GM19238 (cell line): ENCODE measurements around the gene NEUROD2.

ENCODE experiments used
- DNase-seq: peaks from one replicate; pipeline ENCODE4 v3.0.0; 2011; ENCODE audit warnings: low spot score; ENCODE audit not compliant: insufficient read length

The NEUROD2 gene

GRCh38 chr17:39607851-39608130 lies at the start of gene NEUROD2:
NEUROD2 (minus strand) TSS chr17:39607920; CDS start chr17:39606599, 1,321 bp downstream.
- DNase-seq, result no peak

DNA sequence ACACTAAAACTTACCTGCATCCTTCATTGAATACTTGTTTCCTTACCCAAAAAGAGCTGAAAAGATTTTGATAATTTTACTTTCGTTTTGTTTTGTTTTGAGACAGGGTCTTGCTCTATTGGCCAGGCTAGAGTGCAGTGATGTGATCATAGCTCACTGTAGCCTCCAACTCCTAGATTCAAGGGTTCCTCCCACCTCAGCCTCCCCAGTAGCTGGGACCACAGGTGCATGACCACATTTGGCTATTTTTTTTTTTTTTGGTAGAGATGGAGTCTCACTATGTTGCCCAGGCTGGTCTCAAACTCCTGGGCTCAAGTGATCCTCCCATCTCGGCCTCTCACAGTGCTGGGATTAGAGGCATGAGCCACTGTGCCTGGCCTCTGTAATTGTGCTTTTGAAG lies 47.4 kb upstream of the NEUROD2 start:
- no peak for DNase-seq

DNA sequence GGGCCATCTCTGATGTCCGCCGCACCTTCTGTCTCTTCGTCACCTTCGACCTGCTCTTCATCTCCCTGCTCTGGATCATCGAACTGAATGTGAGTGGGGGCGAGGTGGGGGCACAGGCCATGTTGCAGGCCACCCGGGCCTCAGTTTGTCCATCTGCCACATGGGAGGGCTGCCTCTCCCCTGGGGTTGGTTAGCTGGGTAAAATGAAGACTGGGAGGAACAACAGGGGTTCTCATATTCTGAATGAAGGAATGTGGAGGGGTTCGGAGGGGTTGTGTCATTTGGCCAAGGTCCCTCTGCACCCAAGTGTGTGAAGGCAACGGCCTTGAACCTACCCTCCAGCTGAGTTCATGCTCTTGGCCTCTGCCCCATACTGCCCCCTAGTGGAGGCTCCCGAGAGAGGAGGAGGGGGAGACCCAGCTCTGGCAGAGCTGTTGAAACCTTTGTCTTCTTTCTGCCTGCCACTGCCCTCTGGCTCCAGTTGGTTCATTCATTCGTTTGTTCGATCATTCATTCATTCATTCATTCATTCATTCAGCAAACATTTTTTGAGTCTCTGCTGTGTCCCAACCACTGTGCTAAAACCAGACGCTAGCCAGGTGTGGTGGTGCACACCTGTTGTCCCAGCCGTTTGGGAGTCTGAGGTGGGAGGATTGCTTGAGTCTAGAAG lies 46.1 kb upstream of the NEUROD2 start:
- DNase-seq, result peak; percentile 89

- DNase-seq, result no peak
These were observed 45.6 kb upstream of the NEUROD2 start for GRCh38 chr17:39653316-39653661.

DNA sequence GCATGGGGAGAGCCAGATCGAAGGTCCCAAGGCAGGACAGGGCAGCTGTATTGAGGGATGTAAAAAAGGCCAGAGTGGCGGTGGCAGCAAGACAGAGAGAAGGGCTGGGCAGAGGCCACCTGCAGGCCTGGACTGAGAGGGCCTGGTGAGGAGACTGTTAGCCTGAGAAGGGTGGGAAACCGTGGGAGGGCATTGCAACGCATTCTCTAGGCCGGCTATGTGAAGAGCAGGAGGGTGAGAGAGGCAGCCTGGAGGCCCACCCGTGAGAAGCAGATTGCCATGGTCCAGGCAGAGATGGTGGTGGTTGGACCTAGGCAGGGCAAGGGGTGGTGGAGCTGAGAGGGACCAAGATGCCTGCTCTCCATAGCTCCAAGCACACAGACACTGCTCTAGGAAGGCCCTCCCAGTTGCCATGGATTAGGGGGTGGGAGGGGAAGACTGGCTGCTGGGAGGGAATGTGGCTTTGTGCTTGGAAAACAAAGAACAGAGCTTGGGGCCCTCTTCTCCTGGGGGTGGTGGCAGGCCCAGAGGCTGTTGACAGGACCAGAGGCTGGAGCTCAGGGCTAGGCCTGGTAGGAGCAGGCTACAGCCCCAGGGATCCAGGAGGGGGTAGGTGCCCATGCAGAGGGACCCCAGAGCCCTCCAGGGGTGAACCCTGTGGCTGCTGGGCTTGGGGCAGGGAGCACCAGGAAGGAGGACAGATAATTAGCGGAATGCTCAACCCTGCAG lies 45.0 kb upstream of the NEUROD2 start:
- no peak for DNase-seq

DNA sequence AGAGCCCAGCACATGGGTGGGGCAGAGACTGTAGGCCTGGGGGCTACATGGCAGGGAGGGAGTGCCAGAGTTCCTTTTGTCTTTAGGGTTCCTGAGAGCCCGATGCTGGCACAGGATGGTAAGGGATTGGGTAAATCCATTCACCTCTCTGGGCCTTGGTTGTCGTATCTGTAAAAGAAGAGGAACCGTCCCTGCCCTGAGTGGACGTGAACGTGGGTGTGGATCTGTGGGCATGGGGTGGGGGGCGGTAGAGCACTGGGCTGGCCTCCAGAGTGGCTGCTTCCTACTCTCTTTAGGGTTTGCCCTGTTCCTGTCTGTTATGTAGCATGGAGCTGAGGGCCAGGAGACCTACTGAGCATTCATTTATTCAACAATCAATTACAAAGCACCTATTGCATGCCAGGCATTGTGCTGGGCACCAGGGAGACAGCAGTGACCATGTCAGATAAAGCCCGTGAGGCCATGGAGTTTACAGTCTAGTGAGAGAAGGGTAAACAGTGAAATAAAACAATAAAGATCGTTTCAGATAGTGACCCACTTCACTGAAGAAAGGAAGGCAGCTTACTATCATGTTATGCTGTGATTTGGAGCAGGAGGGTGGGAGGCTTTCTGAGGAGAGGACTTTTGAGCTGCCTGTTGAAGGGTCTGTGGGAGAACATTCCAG lies 44.3 kb upstream of the NEUROD2 start:
- DNase-seq, result no peak

DNA sequence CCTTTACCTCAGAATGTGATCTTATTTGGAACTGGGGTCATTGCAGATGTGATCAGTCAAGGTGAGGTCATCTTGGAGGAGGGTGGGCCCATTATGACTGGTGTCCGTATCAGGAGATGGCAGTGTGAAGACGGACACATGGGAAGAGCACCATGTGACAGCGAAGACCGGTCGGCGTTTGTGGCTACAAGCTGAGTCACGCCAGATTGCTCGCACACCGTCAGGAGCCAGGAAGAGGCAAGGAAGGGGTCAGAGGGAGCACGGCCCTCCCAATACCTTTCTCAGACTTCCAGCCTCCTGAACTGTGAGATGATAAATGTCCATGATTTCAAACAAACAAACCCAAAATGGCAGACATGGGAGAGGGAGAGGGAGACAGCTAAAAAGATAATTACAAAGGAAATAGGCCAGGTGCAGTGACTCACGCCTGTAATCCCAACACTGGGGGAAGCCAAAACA lies 42.4 kb upstream of the NEUROD2 start:
- DNase-seq, result no peak

DNA sequence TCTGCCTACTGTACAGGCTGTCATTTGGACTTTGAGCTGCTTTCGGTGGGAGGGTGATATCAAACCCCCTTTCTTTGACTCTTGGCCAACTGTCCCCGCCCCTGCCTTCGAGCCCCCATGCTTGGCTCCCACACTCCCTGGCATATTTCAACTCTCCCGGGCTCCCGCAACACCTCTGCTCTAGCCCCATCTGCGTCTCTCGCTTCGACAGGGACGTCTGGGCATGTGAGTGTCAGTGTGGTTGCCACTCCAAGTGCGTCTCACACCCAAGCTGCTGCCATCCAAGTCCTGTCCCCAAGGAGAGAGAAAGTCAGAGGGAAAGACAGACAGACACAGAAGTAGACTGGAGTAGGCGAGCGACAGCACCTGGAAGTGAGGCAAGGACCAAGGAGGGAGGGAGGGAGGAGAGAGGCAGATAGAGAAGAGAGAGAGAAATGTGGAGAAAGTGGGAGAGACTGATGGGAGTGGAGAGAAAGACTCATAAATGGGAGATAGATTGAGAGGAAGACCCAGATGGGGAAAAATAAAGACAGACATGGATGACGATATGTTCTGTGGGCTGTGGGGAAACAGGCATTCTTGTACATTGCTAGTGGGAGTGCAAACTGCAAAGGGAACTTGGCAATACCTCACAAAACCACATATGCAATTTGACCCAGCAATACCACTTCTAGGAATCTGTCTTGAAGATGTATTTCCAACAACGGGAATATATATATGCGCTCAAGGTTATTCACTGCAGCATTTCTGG lies 41.1 kb upstream of the NEUROD2 start:
- DNase-seq, result no peak

DNA sequence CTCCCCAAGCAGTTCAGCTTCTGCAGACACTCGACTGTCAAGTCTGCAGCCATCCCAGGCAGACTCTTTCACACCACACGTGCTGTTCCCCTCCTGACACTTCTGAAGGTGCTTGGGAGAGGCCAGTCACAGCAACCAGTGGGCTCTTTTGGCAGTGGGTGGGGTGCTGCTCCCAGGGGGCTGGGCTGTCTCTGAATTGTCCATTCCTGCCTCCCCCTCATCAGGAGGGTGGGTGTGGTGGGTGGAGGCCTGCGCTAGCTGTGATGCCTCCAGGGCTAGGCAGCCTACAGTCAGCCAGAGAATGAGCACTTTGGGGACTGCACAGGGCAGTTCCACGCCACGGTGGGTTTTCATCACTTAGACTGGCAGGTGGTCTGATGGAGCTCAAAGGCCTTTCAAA lies 39.5 kb upstream of the NEUROD2 start:
- no peak for DNase-seq

DNA sequence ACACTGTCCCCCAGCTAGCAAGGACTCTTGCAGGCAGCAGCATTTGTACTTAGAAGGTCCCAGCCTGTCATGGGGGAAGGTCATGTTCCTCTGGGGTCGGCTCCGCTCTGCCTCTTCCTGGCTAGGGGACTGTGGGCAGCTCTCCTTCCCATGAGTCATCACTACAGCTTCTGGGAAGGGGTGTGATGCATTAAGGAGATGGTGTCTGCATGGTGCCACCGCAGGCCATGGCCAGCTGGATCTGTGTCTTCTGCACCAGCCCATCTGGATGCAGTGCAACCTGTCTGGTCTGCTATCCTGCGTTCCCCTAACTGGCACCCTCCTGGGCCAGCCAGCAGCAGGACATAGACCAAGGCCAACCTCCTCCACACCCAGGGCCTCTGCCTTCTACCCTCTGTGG lies 35.6 kb upstream of the NEUROD2 start:
- no peak for DNase-seq

DNA sequence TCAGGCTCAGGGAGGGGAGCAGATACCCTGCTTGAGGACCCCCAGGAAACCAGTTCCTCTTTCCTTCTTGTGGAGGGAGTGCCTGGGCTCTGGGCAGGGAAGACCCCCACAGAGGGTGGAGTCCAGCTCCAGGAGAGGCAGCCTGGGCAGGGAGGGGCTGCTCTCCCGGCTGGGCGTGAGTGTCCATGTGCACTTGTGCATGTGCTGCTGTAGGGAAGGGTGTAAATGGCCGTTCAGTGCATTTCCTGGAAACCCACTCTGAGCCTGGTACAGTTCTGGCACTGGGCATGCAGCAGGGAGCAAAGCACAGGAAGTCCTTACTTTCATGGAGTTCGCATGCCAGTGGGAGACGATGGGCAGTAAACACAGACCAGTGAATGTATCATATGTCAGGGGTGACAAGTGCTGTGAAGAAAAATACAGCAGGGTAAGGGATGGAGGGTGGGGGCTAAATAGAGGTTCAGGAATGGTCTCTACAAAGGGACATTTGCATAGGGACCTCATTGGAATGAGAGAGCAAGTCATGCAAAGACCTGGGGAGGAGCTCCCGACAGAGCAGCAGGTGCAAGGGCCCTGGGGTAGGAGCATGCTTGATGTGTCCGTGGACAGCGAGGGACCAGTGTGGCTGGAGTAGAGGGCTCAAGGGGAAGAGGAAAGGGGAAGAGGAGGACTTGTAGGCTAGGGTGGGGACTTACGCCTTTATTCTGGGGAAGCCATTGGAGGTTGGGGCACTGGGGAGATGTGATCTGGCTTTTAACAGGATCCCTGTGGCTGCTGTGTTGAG lies 34.8 kb upstream of the NEUROD2 start:
- DNase-seq, result no peak

- no peak for DNase-seq
These were observed 34.2 kb upstream of the NEUROD2 start for GRCh38 chr17:39641883-39642282.

DNA sequence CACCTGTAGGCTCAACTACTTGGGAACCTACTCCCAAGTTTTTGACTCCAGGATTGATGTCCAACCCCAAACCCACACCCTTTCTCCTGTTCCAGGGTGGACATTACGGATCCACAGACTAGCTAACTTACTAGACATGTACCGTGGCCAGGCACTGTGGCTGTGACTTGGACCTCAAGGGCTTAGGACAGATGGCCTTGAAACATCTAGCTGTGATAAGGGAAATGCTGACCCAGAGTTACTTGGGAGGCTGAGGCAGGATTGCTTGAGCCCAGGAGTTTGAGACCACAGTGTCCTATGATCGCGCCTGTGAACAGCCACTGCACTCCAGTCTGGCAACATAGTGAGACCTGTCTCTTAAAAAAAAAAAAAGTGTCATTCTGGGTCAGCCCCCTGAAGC lies 33.4 kb upstream of the NEUROD2 start:
- no peak for DNase-seq

DNA sequence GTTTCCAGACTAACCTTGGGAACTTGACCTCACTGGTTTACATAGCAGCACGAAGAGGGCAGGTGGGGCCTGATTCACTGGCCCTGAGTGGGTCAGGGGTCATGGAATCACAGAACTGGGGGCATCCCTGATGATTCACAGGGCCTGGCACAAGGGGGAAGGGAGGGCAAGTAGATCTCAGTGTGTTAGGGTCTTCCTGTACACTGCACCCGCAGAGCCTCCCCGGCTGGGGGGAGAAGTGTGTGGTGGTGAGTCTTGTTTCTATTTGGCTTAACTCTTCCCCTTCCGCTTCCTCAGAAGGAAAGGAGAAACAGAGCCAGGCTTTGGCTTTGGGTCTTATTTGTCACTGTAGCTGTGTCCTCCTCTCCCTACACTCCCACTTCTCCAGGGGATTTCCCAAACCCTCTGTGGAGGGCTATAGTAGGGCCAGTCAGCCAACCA lies 32.9 kb upstream of the NEUROD2 start:
- no peak for DNase-seq

DNA sequence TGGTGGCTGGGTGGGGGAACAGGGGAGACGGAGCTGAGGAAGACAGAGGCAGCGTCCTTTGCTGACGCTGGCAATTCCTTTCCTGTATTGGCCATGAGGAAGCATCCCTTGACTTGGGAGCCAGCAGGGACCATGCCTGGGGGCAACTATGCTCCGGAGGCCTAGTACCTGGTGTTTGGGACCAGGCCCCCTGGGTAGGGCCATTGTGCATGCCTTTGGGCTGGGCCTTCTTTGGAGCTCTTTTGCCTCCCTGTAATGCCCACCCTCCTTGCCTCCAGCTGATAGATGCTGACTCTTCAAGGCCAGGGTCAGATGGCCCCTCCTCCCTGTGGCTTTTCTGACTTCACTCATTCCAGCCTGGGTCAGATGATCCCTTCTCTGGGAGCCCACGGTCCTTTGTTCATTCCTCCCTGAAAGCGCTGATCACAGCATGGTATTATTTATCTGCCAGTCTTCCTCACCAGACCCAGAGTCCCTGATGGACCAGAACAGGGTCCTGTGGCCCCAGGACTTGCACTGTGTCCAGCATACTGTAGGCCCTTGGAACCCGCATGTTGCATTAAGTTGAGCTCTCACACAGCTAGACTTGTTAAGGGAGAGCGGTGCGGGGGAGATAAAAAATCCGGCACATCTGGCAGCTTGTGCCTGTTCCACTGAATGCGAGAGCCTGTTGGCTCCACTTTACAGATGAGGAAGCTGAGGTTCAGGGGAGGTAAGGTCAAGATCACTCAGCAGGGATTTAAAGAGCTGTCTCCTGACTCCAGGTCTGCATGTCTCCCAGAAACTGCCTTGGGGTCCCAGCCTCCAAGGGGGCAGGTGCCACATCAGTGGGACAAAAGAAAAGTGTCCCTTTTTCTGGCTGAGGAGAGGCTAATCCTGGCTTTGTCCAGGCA lies 32.1 kb upstream of the NEUROD2 start:
- no peak for DNase-seq

GRCh38 chr17:39639043-39639442 lies 31.3 kb upstream of the NEUROD2 start:
- DNase-seq, result no peak

DNA sequence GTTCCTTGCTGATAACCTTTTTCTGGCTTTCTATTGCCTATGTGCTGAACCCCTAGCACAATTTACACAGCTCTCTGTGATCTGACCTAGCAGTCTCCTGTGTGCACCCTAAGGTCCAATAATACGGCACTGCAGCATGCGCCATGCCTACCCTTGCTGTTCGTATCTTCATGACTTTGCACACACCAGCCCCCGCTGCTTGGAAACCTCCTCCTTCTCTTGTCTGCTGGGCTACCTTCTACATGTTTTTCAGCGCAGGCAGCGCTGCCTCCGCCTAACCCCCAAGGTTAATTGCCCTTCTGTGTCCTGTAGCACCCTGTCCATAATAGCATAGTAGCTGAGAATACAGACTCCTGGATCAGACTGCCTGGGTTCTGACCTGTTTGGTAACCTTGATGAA lies 30.6 kb upstream of the NEUROD2 start:
- no peak for DNase-seq

DNA sequence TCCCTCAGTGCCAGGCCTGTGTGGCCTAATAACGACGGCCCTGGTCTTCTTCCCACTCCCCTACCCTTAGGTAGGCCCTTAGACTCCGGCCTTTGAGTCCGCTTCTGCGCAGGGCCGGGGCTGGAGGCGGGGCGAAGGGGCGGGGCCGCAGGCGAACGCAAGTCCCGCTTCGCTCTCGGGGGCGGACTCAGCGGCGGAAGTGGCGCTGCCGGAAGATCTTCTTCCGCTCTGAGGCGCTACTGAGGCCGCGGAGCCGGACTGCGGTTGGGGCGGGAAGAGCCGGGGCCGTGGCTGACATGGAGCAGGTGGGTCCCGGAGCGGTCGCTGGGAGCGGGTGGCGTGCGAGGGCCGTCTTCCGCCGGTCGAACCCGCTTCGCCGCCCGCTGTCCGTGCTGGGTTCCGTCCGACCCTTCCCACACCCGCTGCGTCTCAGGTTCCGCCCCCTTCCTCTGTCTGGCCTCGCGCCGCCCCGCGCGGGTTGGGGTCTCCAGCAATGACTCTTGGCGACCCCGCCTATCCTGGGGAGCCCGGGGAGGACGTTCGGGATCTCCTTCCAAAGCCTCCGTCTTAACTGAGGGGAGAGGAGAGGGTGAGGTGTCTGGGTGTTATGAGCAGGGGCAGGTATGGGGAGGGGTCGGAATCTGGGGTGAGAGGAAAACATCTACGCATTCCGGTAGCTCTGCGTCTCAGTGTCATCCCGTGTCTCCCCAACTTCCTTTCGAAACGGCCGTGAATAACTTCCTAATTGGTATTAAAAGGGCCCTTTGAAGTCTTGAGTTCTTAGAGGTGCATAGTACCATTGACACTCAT lies 29.4 kb upstream of the NEUROD2 start, which contains the start of gene STARD3:
Gene STARD3 (plus strand): TSS at position 218 of the 810 bp plus-strand sequence. CDS start 16,388 bp downstream, outside the sequence.
- peak; percentile 98 for DNase-seq

DNA sequence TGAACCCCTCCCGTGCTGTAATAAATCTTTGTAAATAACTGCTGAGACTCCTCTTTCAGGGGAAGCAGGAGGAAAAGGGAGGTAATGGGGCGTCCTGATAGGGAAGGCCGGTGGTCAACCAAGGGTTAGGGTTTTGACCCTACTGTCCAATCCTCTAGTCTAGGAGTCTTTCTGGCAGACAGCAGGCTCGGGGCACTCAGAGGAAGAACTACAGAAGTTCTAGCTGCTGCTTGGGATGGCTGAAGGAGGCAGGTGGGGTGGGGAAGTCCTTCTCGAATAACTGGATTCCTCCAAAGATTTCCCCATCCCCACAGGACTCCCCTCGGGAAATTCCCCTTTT lies 28.8 kb upstream of the NEUROD2 start:
- no peak for DNase-seq
